Liver (tissue), 3 donors: ENCODE measurements around the gene ZNF138.

Experiments
- CTCF ChIP-seq: fragments of 150-350 bp; IDR thresholded peaks from 2 replicates; pipeline ENCODE4 v1.5.1; 2017; ENCODE audit warnings: improper control_type of control experiment, low read depth, low read length; ENCODE audit not compliant: missing input control
- EGR1 ChIP-seq, 2 donors: IDR thresholded peaks; 2 replicates each; pipeline ENCODE4 v1.6.1; 2016 to 2018; ENCODE audit warnings: antibody characterized with exemption in 2 of 2, low read depth in 2 of 2
- MAX ChIP-seq: IDR thresholded peaks from 2 replicates; pipeline ENCODE4 v1.6.1; 2016; ENCODE audit warnings: antibody characterized with exemption
- REST ChIP-seq: IDR thresholded peaks from 2 replicates; pipeline ENCODE4 v1.6.1; 2016; ENCODE audit warnings: antibody characterized with exemption, mild to moderate bottlenecking
- ZBTB33 ChIP-seq: IDR thresholded peaks from 2 replicates; pipeline ENCODE4 v1.6.1; 2016; ENCODE audit warnings: antibody characterized with exemption
- donor health status: healthy.
- donor health status: healthy.

GRCh38 chr7:64868499-64868898 is 74.3 kb downstream of the ZNF138 start:
- TF ChIP-seq CTCF (no peak), REST (no peak), EGR1 (IDR thresholded peaks at IDR 0.05; ENCODE audit: low read depth in 2 of 2) (no peak), ZBTB33 (no peak), MAX (no peak)
